Measurements from ENCODE around the gene SERPINB10. TPM values are rescaled to one million over a fixed set of nuclear protein-coding genes. Genes with fewer than 3 reads are reported as not detected.

SERPINB10 gene, protein sequence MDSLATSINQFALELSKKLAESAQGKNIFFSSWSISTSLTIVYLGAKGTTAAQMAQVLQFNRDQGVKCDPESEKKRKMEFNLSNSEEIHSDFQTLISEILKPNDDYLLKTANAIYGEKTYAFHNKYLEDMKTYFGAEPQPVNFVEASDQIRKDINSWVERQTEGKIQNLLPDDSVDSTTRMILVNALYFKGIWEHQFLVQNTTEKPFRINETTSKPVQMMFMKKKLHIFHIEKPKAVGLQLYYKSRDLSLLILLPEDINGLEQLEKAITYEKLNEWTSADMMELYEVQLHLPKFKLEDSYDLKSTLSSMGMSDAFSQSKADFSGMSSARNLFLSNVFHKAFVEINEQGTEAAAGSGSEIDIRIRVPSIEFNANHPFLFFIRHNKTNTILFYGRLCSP
- not detected in 2 replicates for total RNA-seq
- not detected for polyA plus RNA-seq (2012)

DNA sequence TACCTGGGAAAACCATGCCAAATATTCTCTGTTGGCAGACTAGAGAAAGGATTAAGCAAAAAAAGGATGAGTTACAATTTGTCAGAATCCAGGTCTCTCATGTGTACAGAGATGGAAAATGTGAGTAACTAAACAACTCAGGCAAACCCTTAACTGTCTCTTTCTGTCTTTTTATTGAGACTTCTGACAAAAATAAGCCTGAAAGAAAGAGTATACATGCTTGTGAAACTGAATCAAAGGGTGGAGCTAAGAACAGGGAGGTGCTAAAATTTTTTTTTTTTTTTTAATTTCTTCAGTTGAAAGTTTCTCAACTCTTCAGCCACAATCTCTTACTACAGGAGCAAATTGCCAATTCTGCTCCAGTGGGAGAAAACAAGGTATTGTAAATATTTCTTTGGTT is at the start of gene SERPINB10:
Gene SERPINB10, plus strand, starts transcription at position 295 of the 400 bp plus-strand sequence. CDS start 7,553 bp downstream, outside the sequence.
- DNase-seq (ENCODE audit: low read depth), result no peak

DNA sequence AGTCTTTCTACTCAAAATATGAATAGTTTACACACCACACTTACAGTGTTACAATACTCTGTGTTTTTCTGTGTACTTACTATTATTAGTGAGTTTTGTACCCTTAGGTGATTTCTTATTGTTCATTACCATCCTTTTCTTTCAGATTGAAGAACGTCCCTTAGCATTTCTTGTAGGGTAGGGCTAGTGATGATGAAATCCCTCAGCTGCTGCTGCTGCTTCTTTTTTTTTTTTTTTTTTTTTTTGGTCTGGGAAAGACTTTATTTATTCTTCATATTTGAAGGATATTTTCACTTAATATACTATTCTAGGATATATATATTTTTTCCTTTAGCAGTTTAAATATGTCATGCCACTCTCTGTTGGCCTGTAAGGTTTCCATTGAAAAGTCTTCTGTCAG is 49.3 kb upstream of the SERPINB10 start:
- no peak for DNase-seq (ENCODE audit: low read depth)

DNA sequence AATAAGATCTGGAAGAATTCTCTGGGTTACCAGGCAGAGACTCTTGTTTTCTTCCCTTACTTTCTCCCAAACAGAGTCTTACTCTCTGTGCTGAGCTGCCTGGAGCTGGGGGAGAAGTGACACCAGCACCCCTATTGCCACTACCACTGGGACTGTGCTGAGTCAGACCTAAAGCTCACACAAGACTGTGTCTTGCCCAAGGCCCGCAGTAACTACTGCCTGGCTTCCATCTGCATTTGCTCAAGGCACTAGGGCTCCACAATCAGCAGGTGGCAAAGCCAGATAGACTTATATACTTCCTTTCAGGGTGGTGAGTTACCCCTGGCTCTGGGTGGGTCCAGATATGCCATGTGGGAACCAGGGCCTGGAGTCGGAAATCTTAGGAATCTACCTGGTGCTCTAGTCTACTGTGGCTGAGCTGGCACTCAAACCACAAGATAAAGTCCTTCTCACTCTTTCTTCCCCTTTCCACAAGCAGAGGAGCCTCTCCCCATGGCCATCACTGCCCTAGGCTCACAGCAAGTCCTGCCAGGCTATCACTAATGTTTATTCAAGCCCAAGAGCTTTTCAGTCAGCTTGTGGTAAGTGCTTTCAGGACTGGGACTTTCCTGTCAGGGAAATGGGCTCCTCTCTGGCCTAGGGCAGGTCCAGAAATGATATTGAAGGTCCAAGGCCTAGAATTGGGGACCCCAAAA is 47.8 kb upstream of the SERPINB10 start:
- no peak for DNase-seq (ENCODE audit: low read depth)

DNA sequence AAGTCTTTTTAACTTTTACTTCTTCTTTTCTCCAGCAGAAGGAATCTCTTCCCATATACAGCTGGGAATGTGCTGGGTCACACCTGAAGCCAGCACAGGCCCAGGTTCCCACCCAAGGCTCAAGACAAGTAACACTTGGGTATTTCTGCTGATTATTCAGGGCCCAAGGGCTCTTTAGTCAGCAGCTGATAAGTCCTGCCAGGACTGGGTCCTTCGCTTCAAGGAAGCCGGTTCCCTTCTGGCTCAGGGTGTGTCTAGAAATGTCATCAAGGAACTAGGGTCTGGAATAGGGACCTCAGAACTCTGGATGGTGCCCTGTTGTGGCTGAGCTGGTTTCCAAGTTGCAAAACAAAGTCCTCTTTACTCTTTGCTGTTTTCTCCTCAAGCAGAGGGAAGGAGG is 47.2 kb upstream of the SERPINB10 start:
- no peak for DNase-seq (ENCODE audit: low read depth)

DNA sequence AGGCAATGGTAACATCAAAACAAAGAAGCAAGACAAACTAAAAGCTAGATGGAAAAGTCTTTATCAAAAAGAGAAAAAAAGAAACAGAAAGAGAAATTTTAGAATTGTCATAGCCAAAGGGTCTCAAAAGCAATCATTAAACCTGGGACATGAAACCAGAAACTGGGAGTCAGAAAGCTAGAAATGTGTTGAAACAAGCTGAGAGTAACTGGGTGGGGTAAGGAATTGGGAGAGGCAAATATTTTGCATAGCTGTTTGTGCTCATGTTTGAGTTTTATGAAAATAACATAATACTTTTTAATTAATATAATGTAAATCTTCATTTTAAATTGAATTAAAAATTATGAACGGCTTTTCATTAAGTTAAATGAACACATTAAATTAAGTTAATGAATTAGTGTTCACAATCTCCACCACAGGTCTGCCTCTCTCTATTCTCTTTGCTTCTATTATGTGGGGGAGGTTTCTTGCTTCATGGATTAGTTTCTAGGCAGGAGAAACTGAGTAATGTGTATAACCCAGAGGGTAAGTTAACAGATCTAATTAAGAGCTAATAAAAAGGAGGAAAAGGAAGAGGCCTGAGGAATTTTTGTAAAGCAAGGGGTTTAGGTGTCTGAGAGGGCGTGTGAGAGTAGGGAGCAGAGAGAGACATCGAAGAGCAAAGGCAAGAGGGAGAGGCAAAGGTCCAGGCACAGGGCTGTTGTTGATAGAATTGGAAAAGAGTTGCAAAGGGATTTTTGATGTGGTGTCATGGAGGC is 40.2 kb upstream of the SERPINB10 start:
- no peak for DNase-seq (ENCODE audit: low read depth)

DNA sequence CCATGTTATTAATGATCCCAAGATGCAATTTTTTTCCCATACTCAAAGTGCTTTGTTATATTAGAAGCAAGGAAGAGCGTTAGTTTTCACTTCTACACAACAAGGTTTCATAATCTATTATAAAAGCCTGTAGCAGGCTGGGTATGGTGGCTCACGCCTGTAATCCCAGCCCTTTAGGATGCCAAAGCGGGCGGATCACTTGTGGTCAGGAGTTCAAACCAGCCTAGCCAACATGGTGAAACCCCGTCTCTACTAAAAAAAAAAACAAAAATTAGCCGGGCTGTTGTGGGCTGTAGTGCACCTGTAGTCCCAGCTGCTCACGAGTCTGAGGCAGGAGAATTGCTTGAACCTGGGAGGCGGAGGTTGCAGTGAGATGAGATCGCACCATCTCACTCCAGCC is 39.2 kb upstream of the SERPINB10 start:
- peak; percentile 66 for DNase-seq (ENCODE audit: low read depth)

DNA sequence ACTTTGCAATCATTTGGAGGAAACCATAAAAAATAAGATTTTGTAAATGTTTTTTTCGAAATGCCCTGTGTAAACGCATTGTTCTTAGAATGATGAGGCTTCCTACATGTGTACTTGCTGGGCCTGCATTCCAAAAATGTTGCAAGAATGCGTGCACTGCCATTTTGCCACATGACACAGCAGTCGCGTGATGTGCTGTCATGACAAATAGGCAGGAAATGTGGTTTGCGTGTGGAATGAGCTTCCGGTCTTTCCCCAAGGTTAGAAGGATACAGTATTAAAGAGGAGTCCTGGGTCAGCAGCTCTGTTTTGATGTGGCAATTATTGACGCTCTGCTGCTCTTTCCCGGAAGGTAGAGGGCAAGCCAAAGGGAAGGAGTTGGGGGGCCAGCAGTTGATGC is 38.4 kb upstream of the SERPINB10 start:
- peak; percentile 63 for DNase-seq (ENCODE audit: low read depth)

DNA sequence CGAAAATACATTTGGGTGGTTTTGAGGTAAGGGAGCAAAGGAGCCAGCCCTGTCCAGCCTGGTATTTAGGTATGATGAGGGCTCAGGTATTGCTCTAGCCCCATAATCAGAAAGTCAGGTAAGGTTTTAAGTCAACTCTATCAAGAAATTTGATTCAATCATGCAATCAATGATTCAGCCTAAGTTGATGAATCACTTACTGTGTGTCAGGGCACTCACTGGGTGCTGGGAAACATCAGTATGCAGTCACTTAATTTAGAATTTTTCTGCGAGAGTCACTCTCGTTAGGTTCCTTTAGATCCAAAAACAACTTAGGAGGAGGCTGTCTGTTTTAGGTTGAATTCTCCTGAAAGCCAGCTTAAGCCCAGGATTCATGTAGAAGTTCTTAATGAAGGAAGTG is 37.9 kb upstream of the SERPINB10 start:
- DNase-seq (ENCODE audit: low read depth), result no peak

DNA sequence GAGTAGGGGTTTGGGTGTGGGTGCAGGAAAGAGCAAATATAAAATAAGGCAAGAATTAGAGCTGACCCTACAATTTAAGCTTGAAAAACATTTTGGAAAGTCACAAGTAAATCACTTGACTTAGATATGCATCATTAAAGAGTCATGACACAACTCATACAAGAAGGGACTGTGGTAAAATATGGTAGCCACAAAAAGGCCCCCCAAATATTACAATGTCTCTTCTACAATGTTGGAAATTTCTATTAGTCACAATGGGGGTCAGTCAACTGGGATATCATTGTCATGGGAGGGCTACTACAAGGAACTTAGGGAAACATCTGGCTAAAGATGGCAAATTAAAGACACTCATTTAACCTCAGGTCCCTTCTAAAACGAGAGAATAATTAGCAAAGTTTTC is 35.9 kb upstream of the SERPINB10 start:
- DNase-seq (ENCODE audit: low read depth), result no peak

DNA sequence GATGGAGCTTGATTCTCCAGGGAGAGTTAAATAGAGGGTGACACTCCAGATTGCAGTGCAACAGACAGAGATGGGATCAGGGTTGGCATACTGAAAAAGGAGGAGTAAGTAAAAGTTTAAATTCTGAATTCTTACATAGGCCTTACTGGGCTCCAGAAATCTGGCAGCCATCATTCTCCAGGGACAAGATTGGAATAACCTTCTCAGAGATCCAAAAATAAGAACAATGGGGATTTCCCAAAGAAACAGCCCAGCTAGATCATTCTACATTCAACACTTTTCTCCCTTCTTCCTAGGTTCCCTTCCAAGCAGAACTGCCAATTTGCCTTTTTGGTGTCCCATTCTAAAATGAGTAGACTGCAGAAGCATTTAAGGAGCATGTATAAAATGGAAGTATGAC is 35.2 kb upstream of the SERPINB10 start:
- no peak for DNase-seq (ENCODE audit: low read depth)

DNA sequence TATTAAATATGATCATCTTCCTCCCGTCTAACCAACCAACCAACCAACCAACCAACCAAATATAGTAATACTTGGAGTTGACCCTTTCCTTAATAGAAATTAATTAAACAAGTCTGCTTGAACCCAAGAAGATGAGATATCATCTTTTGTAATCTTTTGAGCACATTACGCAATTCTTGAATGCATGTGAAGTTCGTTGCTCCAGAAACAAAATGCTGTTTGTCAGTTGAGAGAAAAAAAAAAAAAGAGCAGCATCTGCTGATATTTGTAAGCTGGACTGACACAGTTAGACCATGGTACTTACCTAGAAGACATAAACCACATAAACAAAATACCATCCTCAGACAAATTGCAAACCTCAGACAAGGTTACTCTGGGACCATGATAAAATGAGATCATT is 29.4 kb upstream of the SERPINB10 start:
- peak; percentile 22 for DNase-seq (ENCODE audit: low read depth)

DNA sequence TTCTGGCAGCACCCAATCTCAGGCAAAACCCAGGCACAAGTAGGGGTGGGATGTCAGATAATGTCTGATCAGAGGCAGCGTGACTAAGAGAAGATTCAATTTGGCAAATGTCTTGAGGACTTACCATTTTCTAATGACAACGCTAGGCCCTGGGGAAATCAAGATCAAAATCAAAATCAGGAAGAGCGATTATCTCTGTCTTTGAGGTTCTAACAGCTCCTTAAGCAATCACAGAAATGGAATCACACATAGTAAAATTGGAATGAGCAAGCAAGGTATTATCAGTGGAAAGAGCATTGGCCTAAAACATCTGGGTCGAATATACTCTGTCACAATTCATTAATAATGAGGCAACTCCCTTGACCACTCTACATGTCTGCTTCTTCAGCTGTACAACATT is 28.8 kb upstream of the SERPINB10 start:
- DNase-seq (ENCODE audit: low read depth), result no peak

DNA sequence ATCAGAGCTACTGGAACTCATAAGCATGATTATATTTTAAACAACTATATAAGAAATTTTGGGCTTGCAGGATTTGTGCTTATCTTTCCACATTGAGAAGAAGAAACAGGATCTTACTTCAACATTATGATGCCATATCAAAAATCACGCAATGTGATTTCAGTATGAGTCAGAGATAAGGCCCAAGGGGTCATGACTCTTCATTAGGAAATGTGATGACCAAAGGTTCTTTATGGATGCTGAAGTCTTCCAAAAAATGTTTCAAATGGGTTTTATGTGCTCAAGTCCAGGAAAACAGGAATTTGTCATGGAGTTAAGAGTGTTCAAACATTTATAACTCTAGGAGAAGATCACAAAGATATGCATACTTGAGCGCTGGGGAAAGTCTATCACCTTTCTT is 28.0 kb upstream of the SERPINB10 start:
- DNase-seq (ENCODE audit: low read depth), result no peak

DNA sequence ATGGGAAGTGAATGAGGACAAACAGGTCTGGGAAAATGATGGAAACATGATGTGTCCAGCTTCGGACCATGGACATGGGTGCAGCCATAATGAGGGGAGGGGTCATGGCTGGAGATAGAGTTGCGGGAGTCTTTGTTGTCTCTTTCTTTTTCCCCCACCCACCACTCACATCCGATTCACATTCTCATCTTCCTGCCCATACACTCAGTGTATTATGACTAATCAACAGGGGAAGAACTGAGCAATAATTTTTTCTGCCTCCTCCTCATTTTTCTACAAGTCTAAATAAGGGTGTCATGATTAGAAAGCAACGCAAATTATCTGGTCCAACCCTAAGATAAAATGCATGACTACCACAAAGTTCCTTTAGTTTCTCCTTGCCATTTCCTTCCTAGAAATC is 25.9 kb upstream of the SERPINB10 start:
- DNase-seq (ENCODE audit: low read depth), result no peak

DNA sequence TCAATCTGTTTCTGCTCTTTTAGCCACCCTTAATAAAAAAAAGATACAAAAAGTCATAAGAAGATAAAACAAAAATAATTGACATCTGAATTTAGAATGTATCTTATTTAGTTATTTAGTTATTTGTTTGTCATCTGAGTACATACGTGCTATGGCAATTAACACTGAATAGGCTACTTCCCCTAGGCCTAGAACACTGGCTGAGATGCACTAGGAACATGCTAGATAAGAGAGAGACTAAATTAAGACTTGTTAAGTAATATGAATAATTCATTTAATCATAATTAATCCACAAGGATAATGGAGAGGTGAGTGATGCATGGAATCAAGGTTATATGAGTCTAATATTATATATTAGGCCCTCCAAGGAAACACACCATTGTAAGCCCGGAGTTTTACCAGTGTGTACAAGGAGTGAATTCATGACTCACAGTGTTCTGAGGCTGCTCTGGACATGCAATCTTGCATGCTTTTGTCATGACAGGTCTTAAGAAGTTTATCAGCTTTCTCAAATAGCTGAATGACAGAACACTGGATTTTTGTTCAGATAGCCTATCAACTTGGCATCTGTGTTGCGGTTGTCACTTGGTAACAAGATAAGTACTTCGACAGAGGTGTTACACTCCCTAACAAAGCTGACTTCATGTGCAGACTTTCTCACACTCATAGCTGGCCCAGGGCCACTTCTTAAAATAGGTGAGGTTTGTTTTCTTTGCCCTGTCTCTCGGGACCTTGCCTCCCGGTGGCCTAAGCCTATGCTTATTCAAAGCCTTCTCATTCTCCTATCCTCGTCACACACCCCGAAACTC is 25.2 kb upstream of the SERPINB10 start:
- DNase-seq (ENCODE audit: low read depth), result peak; percentile 89

DNA sequence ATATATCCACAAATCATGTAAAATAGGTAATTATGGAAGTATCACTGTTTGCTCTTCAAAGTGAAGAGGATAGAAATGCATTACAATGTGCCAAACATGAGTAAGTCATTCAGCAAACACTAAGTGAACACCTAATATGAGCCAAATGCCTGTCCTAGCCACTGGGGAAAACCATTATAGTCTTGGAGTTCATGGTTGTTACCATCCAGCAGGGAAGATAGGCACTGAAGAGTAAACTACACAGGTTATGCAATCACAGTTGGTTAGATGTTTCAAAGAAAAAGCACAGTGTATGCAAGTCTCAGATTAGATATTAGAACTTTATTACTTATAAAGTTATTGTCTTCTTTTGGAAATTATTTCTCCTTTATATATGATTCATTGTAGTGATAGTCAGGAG is 24.1 kb upstream of the SERPINB10 start:
- no peak for DNase-seq (ENCODE audit: low read depth)

DNA sequence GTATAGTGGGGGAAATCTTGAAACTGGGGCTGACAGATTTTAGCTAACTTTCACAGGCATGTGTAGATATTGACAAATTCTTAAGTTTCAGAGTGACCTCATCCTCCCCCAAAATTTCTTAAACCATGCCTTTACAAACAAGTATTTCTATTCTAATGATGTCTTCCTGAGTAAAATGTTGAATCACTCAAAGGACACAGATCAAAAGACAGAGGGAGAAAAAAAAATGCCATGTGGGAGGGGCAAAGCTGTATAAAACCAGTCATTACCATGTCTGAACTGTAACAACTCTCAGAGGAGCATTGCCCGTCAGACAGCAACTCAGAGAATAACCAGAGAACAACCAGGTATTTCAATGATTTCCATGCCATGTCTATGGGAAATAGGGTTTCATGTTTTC is 20.3 kb upstream of the SERPINB10 start, which contains the start of gene SERPINB2:
Gene SERPINB2, plus strand, starts transcription at position 282 of the 400 bp plus-strand sequence. CDS start 3,740 bp downstream, outside the sequence.
- no peak for DNase-seq (ENCODE audit: low read depth)

DNA sequence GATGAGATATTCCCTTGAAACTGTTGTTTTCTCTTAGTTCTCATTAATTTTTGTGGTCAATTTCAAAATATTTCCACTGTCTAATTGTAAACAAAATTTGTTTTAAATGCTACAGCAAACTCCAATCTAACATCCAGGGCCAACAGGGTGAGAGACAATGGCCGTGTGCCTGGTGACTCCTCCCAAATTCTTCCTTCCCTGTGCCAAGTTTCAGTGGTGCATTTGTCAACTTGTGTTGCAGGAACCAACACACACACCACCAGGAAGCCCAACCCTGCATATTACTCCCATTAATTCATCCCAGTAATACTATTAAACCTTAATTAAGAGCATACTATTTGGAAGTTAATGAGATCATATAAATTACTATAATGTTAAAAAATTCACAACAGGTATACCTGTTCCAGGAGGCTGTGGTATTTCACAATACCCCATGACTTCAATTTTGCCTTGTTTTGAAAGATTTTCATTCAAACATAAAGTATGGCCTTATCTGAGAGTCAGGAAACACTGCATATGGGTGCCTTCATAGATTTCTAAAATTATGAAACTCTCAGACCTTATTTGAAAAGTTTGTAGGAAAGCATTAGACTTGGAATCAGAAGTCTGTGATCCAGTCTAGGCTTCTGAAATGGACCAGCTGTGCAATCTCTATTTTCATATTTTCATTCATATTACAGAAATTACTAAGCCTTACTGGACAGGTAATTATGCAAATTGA is 19.1 kb upstream of the SERPINB10 start:
- DNase-seq (ENCODE audit: low read depth), result peak; percentile 39

DNA sequence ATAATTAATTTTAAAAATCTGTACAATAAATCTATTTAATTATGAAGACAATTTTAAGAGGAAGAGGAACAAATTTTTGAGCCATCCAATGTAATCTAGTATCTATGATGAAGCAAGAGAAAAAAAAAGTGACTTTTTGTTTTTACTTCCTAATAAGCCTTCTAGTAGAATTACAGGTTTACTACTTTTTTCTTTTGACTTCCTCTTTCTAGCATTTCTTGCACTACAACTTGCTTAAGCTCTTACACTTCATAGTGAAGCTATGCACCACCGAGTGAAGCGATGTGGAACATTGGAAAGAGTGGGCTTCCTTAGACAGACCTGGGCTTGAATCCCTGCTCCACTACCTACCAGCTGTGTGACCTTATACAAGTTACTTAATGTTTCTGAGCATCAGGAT is 18.1 kb upstream of the SERPINB10 start:
- no peak for DNase-seq (ENCODE audit: low read depth)

DNA sequence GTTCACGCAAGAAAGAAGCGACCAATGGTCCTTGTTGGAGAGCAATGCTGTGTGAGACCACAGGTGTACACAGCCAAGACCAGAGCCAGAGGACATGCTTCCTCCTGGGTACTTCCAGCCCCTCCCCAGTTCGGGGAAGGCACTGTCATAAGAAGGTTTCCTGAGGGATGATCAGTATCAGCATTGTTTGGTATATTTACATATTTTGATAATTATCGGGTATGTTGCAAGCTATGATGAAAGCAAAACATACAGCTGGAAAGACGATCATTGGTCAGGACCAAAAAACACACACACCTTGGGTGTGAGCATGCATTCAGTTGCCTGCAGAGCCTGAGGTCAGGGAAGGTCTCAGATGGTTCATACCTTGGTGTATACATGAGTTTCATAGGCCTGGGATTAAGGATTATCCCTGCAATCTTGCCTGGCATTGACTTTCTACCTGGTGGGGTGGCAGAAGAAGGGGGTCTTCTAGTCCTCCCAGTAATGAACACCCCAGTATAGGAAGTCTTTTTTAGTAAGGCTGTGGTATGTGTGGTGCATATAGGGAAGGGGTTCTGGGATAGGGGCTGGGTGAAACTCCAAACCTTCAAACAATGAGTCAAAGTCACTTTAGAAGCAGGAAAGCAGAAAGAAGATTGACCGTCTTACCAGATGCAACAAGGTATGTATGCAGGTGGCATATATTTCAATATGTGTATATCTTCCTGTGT is 17.4 kb upstream of the SERPINB10 start:
- no peak for DNase-seq (ENCODE audit: low read depth)

Data from myocyte (in vitro differentiated cells).